Measurements from ENCODE around the gene XRN2.

- TF ChIP-seq CTCF (IDR thresholded peaks at IDR 0.05; ENCODE audit: low read depth, low read length, missing input control) (no peak), SP1 (IDR thresholded peaks at IDR 0.05) (no peak), NR2F2 (IDR thresholded peaks at IDR 0.05) (no peak), REST (IDR thresholded peaks at IDR 0.05) (no peak), FOXA1 (IDR thresholded peaks at IDR 0.05) (no peak), MAX (IDR thresholded peaks at IDR 0.05) (no peak), HNF4A (conservative IDR thresholded peaks at IDR 0.05) (no peak), RAD21 (IDR thresholded peaks at IDR 0.05) (no peak), ATF3 (IDR thresholded peaks at IDR 0.05) (no peak), ZBTB33 (IDR thresholded peaks at IDR 0.05) (no peak), YY1 (IDR thresholded peaks at IDR 0.05) (no peak)
Observed at GRCh38 chr20:21286775-21287174, 16.4 kb upstream of the XRN2 start.

Data from liver (tissue), 3 donors.